CD4-positive, alpha-beta T cell treated with Interleukin-4 for 1 hour (primary cell): ENCODE data around the gene GALNT7.
A peak's percentile ranks its signal among the peaks of the same experiment; 100 is the strongest.

ENCODE experiments used
- DNase-seq, 2 donors: peaks; one replicate each; pipeline ENCODE4 v3.0.0-alpha.2; 2020 to 2022

GALNT7 gene

DNA sequence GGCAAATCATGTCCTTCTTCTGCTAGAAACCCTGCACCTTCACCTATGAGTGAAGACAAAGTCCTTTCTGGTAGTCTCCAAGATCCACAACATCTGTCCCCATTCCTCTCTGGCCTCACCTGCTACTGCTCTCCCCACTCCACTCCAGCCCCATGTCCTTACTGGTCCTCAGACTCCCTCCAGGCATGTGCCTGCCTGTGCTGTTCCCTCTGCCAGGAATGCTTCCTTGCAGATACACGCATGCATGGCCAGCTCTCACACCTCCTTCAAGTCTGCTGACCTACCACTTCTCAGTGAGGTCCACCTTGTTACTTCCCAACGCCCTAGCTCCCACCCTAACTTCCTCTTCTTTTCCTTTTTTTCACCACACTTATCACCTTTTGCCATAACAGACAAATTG, 147.4 kb downstream of the GALNT7 start:
- no peak for DNase-seq

DNA sequence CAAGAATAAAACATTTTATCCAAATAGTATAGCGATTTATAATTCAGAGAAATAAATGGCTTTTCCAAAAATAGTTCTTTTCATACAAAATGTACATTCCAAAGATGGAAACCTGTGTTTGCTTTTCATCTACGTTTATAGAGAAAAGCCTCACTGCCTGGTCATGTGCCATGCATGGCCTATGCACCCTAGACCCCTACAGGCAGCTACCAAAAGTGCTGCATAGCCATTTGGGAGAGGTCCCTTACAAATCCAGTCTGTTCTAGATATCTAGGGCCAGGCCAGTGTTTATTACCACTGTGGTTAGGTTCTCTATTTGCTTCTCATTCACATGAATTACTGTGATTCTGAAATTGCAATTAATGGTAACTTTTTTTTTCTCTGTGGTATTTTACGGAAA, 148.4 kb downstream of the GALNT7 start:
- DNase-seq = no peak

DNA sequence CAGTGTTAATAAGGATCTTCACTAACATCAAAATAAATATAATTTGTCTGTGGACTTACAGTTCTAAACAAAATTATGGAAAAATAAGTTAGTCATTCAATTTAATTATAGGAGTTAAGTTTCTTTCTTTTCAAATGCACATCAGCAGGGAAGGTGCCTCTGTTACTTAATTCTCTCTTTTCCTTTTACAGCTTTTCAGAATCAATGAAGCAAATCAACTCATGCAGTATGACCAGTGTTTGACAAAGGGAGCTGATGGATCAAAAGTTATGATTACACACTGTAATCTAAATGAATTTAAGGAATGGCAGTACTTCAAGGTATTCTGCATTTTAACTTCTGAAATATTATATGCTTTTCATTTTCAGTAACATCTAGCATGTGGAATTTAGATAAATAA, 149.6 kb downstream of the GALNT7 start:
- DNase-seq = no peak

DNA sequence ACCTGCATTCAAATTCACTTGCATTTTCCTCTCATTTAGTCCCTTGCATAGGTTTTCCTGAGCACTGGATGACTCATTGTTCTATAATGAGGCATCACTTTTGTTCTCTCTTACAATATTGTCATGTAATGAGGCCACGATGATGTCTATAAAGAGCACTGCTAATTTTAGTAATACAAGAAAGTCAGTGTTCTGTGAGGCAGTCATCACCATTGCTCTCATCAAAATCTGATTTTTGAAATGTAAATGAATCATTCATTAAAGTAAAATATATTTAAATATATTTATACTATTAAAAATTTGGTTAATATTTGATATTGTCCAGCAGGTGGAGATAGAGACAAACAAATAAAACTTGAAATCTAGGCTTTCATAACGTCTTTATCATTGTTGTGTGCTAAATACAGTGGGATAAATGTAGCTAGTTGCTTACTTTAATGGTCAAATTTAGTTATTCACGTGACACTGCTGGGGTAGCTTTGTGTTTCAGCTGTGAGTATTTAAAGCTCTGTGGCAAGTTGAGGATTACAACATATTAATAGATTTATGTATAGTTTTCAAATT, 150.1 kb downstream of the GALNT7 start:
- DNase-seq = peak in 1 of 2 donors; percentile 57

DNA sequence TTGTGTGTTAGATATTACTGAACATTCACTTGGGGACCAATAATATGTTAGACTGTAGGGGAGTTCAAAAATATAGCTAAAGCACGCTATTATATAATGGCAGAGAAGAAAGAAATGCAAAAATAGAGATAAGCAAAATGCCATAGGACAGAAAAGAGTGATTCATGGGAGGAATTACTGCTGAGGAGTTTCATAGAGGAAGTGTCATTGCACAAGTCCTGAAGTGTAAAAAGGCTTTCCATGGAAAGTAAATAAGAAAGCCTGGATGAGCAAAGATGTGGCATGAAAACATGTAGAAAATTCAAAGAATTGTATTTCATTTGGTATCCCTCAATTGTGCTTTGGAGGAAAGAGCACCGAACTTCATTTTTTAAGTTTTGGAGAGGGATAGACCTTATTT, 151.1 kb downstream of the GALNT7 start:
- DNase-seq = no peak

DNA sequence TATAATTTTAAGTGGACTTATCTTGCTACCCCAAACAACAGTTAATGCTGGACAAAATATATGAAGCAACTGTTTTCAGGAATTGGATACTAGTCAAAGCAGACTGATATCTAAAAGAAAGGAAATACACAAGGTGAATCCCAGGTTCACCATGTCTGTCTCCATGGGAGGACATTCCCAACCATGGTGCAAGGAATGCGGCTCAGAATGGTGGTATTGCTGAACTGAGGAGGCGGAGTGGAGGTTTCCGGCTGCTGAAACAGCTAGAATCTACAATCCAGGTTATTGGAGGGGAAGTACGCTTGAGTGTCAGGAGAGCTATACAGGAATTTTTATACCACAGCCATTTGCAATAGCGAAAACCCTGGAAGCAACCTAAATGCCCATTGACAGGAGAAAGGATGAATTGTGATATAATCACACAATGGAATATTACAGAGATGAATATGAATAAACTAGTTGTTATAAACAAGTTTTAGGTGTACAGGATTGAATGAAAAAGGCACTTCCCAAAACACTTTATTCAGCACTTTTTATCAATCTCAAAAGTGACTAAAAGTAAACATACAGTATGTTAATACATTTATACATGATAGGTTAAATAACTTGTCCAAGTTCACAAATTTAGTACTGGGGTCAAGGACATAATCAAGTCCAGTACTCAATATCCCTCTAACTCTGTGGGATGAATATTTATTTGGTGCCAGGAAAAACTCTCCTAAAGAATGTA, 156.6 kb downstream of the GALNT7 start:
- DNase-seq = no peak

DNA sequence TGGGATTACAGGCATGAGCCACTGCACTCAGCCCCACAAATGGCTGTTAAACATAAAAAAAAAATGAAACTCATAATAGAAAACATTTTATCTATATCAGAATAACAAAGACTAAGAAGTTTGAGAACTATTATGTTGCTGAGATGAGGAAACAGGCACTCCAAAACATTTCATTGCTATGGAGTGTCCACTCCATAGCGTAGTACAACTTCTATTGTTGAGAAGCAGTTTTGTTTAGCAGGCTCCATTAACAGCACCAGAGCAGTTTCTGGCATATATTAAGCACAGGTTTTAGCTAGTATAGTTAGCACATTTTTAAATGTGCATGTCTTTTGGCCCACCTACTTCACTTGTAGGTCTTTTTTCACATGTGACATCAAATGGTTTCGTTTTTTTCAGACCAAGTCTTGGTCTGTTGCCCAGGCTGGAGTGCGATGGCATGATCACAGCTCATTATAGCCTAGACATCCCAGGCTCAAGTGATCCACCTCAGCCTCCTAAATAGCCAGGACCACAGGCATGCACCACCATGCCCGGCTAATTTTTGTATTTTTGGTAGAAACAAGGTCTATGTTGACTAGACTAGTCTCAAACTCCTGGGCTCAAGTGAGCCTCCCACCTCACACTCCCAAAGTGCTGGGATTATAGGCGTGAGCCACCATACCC, 159.8 kb downstream of the GALNT7 start:
- no peak for DNase-seq

DNA sequence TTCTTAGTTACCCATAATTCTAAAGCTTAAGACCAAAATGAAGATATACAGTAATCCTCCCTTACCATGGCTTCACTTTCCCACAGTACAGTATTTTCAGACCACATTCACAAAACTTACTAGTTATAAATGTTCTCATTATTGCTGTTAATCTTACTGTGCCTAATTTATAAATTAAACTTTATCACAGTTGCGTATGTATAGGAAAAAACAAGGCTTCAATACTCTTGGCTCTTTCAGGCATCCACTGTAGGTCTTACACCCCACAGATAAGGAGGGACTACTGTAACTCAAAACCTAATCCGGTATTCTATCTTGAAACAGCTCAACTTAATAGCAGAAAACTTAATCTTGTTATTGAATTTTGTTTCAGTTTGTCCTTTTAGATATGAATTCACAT, 162.0 kb downstream of the GALNT7 start:
- DNase-seq = no peak

DNA sequence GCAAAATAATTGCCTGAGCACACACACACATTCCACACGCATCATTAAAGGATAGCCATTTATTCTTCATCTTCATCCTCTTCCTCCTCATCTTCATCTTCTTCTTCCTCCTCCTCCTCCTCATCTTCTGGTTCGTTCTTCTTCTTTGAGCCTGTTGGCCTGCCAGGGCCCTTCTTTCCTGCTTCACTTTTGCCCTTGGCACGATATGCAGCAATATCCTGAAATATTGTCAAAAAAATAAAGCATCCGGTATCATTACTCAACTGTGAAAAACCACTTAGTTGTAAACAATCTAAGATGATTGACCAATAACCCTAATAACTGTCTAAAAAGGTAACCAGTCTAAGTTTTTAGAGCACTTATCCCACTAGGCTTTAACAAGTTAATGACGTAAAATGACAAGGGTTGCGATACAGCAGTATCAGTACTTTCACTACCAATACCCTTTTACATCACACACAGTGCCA, 163.4 kb downstream of the GALNT7 start:
- peak in 1 of 2 donors; percentile 39 for DNase-seq

DNA sequence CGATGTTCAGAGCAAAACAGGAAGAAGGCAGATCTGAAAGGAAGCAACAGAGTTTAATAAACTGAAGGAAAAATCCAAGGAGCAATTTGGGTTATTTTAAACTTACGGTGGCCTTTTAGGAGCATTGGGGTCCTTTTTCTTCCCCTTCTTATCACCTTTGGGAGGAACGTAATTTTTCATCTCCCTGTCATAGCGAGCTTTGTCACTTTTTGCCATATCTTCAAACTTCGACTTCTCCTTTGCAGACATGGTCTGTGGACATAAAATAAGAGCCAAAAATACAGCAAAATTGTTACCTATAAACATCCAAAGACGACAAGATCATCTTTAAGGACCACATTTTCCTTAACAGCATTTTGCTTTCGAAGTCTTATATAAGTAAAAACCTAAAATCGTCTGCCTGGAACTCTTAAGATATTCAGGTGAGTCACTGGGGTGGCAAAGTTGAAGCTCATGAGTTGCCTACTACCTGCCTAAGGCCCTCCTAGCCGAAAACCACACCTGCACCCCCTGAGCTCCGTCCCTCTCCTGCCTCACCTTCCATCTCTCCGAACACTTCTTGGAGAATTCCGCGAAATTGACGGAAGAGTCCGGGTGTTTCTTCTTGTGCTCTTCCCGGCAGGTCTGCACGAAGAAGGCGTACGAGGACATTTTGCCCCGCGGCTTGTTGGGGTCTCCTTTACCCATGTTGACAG, 164.5 kb downstream of the GALNT7 start:
- DNase-seq = peak in 1 of 2 donors; percentile 30

DNA sequence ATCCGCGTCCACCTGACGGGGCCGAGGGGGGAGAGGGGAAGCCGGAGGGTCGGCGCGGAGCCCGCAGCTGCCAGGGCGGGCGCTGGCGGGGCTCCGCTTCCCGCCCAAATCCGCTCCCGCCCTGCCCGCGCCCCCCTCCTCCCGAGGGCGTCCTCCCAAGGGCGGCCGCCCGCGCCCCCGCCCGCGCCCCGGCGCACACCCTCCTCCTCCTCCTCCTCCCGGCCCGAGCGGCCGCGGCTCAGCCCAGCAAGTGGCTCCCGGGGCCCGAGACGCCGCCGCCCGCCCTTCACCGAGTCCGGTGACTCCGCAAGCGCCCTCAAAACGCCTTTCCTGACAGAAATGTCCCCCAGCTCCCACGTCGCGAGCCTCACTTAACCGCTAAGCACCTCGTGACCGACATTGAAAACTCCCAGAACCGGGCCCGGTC, 165.1 kb downstream of the GALNT7 start:
- peak in 1 of 2 donors; percentile 52 for DNase-seq

DNA sequence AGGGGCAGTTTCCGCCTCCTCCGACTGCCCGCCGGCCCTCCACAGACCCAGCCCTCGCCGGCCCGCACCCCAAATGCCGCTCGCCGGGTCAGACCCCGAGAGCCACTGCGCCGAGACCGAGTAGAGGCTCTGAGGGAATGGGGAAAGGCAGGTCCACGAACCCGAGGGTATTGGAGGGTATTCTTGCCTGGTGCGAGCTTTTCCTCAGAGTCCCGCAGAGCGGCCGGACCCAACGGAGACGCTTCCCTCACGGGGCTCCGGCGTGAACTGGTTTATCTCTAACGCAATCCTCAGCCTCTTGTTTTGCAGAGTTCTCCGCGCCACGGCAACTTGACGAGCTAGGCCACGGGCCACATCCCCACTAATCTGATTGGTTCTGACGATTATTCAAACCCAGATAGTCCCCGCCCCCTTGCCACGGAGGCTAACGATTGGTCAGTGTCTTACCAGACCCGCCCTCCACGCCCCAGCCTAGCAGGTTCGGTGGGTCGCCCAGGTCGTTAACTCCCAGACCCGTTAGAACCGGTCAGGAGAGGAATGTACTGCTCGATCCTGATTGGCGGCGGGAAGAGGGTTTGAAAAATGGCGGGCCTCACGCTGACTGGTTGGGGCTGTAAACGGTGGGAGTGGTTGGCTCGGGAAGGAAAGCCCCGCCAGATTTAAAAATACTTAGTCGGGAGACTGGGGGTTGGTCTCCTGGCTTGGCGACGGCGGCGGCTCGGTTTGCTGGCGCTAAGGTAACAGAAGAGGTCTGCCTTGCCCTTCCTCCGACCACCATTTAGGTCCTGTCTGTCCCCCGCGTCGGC, 165.7 kb downstream of the GALNT7 start, which contains the start of gene HMGB2:
HMGB2 (minus strand) TSS at position 274 of the 806 bp plus-strand sequence. CDS start 709 bp downstream, outside the sequence.
- DNase-seq = peak; percentile 100

DNA sequence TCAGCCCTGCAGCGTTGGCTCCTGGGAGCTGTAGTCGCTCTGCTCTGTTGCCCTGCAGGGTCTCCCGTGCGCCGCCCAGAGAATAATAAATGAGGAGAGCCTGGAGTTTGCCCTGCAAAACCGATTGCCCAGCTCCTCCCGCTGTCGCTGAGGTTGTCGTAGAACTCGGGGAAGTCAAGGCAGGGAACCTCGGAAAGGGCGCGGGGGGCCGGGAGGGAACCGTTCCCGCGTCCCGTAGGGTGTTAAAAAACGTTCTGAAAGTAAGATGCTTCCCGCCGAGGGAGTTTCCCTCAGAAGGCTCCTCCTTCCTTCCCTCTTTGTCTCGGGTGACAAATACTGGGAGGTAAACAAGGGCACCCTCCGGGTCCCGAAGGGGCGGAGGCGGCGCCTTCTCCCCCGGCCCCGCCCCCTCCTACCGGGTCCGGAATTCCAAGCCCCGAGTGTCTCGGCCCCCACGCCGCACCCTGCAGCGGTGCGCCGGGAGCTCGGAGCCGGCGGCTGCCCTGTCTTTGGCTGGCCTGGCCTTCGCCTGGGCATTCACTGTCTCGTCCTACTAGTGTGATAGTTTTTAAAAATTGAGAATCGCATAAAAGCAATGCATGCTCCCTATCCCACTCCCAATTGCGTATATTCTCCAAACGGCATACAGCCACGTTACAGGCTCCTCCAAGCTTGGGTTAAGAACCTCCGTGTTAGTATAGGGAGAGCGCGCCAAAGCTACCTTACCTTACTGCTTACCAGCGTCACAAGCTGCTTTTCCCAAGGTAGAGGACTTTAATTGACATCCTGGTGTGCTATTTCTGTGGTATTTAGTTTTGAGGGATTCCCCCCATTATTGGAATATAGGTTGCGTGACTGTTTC, 166.5 kb downstream of the GALNT7 start:
- DNase-seq = peak; percentile 24 to 34

DNA sequence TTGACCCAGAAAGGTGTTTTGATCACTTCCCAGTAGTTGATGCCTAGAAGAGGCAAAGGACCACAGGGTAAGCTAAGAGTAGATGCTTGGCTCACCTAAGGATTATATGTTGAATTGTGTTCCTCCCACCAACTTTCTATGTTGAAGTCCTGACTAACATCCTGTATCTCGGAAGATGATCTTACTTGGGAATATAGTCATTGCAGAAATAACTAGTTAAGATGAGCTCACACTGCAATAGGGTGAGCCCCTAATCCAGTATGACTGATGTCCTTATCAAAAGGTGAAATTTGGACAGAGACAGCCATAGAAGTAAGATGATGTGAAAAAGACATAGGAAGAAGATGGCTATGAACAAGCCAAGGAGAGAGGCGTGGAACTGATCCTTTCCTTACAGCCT, 168.9 kb downstream of the GALNT7 start:
- DNase-seq = no peak

DNA sequence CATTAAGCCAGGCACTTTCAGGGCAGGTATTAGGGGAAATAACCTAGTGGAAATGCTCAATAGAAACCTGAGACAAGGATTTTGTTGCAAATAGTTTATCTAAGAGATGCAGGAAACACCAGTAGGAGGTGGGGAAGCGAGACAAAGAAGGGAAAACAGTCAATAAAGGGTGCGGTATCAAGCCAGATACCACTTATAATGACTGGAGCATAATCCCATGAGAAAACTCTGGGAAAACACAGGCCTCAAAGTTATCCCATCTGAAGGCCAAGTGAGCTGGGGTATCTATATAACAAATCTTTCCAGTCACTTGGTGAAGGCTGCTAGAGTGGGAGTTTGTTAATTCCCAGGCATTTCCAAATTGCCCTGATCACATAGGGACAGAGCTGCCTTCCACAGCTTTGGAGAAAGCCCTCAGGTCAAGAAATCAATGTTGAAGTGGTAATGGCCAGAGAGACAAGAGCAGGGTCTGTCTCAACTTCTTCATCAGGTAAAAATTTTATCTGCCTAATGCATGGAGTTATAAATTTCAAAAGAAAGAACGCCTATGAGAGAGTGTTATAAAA, 175.3 kb downstream of the GALNT7 start:
- no peak for DNase-seq

DNA sequence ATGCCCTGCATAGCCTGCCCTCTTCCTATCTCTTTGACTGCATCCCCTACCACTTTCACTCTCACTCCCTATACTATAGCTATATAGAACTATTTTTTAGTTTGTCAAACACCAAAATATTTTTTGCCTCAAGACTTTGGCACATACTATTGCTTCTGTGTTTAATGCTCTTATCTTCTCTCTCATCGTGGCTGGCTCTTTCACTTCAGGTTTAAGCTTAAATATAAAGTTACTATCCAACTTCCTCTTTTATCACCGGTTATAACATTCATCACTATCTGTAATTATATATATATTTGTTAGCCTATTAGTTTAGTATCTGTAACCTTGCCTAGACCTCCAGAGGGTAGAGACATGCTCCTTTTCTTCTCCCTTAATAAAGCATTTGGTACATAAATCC, 177.0 kb downstream of the GALNT7 start:
- DNase-seq = no peak

DNA sequence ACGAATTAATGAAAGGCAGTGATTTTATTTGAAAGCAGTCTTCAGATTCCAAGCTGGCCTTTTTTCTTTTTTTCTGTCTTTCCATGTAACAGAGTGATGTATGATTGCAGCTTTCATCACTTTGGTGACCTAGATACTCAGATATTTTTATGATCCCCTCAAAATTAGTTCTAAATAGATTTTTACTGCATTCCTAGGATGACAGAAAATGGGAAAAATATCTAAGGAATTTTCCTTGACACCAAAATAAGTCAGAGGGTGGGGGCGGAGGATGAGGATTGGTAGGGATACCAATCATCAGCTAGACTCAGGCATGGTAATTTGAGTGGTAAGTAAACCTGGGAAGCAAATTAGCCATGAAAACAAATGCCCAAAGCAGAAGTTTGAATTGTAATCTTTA, 177.5 kb downstream of the GALNT7 start:
- DNase-seq = no peak

DNA sequence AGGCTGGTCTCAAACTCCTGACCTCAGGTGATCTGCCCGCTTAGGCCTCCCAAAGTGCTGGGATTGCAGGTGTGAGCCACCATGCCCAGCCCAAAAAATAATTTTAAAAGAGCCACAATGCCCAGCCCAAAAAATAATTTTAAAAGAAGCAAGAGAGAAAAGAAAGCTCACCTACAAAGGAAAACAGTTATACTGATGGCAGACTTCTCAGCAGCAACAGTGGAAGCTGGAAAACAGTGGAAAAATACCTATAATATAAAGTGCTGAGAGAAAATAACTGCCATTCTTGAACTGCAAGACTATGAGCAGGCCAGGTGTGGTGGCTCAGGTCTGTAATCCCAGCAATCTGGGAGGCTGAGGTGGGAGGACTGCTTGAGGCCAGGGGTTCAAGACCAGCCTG, 178.9 kb downstream of the GALNT7 start:
- no peak for DNase-seq

DNA sequence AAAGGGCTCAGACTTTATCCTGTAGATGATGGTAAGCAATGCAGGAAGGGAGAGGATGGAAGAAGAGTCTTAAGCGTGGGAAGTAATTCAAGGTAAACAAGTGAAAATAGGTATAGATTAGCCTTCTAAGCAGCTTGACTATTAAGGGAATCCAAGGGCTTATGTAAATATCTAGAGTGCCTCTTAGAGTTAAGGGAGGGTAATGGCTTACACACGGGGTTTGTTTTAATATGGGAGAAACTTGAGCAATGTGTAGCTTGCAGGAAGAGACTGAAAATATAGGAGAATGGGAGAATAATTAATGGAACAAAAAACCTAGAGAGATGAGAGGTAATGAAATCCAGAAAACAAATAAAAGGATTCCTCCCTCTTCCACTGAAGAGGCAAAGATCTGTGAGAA, 189.3 kb downstream of the GALNT7 start:
- no peak for DNase-seq

DNA sequence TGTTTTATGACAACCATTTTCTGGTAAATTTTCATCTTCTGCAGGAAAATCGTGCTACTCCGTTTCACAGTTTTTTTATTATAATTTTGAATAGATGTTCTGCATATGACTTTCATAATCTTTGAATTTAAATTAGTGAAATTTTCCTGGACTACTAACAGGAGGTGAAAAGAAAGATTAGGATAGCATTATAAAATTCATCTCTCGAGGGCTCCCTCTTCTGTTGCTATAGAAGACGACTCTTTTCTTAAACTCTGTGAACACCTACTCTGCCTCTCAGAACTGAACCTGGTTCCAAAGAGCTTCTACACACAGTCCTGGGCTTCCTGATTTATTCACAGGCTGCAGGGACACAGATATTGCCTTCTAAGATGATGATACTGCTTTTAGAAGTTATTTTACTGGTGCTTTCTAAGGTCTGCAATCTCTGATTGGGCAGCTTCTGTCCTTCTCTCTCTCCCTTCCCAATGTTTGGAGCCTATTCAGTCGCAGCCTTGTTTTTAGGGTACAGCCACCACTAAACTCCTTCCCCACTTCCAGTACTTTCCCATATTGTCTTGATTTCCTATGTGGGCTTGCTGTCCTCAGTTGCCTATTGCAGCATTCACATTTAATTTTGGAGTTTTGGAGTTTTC, 192.1 kb downstream of the GALNT7 start:
- DNase-seq = no peak

DNA sequence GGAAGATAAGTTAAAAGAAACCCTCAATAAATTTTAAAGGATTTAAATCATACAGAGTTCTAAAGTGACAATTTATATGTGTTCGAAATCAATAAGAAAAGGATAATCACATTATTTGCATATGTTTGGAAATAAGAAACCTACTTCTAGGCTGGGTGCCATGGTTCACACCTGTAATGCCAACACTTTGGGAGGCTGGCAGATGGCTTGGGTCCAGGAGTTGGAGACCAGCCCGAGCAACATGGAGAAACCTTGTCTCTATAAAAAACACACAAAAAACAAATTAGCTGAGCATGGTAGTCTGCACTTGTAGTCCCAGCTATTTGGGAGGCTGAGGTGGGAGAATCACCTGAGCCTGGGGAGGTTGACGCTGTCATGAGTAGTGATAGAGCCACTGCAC, 194.1 kb downstream of the GALNT7 start:
- no peak for DNase-seq
